Panc1 (cell line): Measurements from ENCODE around the gene GRM4. TPM values are rescaled to one million over a fixed set of nuclear protein-coding genes. Genes with fewer than 3 reads are reported as not detected.

Experiments
- ATAC-seq: fragments of 200-7000 bp; cut with Tn5 transposase; 2 replicates; pipeline ENCODE4 v1.9.1; 2020; ENCODE audit warnings: mild to moderate bottlenecking, moderate library complexity
- BruUV-seq: library from RNA; stranded (reverse); fragments of 400-500 nt; replicated peaks from 2 replicates; lab custom pipeline; 2021; lab: Mats Ljungman, UMichigan
- CTCF ChIA-PET: fragments of 300-600 bp; sonication (Branson Sonifier 250); formaldehyde crosslinking; loops from one replicate; lab custom pipeline; 2022; ENCODE audit warnings: antibody characterized with exemption; lab: Charles Lee
- POLR2A ChIA-PET: fragments of 300-600 bp; sonication (Branson Sonifier 250); formaldehyde crosslinking; loops from one replicate; lab custom pipeline; 2022; ENCODE audit warnings: antibody characterized with exemption; lab: Charles Lee
- DNase-seq: peaks from one replicate; pipeline ENCODE4 v3.0.0-alpha.2; 2010; ENCODE audit warnings: low read depth, low spot score
- H3K27ac ChIP-seq: 2 replicates; pipeline ENCODE4 v1.5.1; 2011; ENCODE audit warnings: mild to moderate bottlenecking, low read length, inconsistent platforms
- H3K27me3 ChIP-seq: fragments of 200-500 bp; sonication (Bioruptor generic); 2 replicates; pipeline ENCODE4 v1.6.0; 2014; ENCODE audit warnings: low read length, inconsistent platforms; ENCODE audit not compliant: control insufficient read depth, insufficient read depth
- H3K36me3 ChIP-seq: fragments of 200-500 bp; sonication (Bioruptor generic); 2 replicates; pipeline ENCODE4 v1.5.1; 2014; ENCODE audit warnings: inconsistent platforms, mild to moderate bottlenecking, low read length, moderate library complexity; ENCODE audit not compliant: control insufficient read depth, insufficient read depth
- H3K4me1 ChIP-seq: 2 replicates; pipeline ENCODE4 v1.5.1; 2011; ENCODE audit warnings: inconsistent platforms, mild to moderate bottlenecking, low read length, moderate library complexity; ENCODE audit not compliant: control insufficient read depth, insufficient read depth
- H3K4me3 ChIP-seq, 2 experiments: 2 replicates each; pipeline ENCODE4 v1.5.1; 2011 to 2012; ENCODE audit warnings: low read depth in 2 of 2, low read length in 2 of 2, mild to moderate bottlenecking in 2 of 2, inconsistent platforms in 1 of 2, moderate library complexity in 1 of 2
- H3K9me3 ChIP-seq: fragments of 200-500 bp; sonication (Bioruptor generic); 2 replicates; pipeline ENCODE4 v1.5.1; 2014; ENCODE audit warnings: low read depth, mild to moderate bottlenecking, inconsistent platforms, low read length, moderate library complexity; ENCODE audit not compliant: control insufficient read depth, insufficient read depth
- POLR2AphosphoS5 ChIP-seq: IDR thresholded peaks from 2 replicates; pipeline ENCODE4 v1.6.1; 2012; ENCODE audit warnings: mild to moderate bottlenecking, low read depth, low read length, moderate library complexity
- SIN3A ChIP-seq: IDR thresholded peaks from 2 replicates; pipeline ENCODE4 v1.6.1; 2012; ENCODE audit warnings: low read depth, mild to moderate bottlenecking, low read length, moderate library complexity, borderline replicate concordance; ENCODE audit not compliant: insufficient read depth
- TCF7L2 ChIP-seq: IDR thresholded peaks from 2 replicates; pipeline ENCODE4 v1.6.1; 2011; ENCODE audit warnings: mild to moderate bottlenecking, low read depth, low read length, inconsistent platforms
- in situ Hi-C: cut with HindIII; loops from 2 replicates; pipeline ENCODE4 v1.10.0; 2016; ENCODE audit warnings: low sequenced_read_pairs, low pct_unique_long_range_greater_than_20kb
- intact Hi-C: fragments of 100-400 bp; cut with micrococcal nuclease; formaldehyde crosslinking; loops from one replicate; pipeline ENCODE4 v1.10.0; 2022; ENCODE audit not compliant: unreplicated experiment
- total RNA-seq: library from RNA; stranded (reverse); gene quantifications from one replicate; pipeline ENCODE4 v1.2.1, GENCODE V29; 2021; ENCODE audit not compliant: unreplicated experiment
- TF ChIP-seq, protein P1 (sequence below), 2 experiments: IDR thresholded peaks; 2 replicates each; pipeline ENCODE4 v1.6.1; 2011 to 2012; ENCODE audit warnings: low read depth in 2 of 2, control low read depth in 1 of 2, low read length in 1 of 2, mild to moderate bottlenecking in 1 of 2, moderate library complexity in 1 of 2; ENCODE audit not compliant: insufficient read depth in 1 of 2
- TF ChIP-seq, protein P2 (sequence below): fragments of 450-650 bp; IDR thresholded peaks from 2 replicates; pipeline ENCODE4 v1.5.1; 2017; ENCODE audit warnings: mild to moderate bottlenecking

The GRM4 gene
- total RNA-seq, 1 experiment from 2014 or later = 1.3 TPM

DNA sequence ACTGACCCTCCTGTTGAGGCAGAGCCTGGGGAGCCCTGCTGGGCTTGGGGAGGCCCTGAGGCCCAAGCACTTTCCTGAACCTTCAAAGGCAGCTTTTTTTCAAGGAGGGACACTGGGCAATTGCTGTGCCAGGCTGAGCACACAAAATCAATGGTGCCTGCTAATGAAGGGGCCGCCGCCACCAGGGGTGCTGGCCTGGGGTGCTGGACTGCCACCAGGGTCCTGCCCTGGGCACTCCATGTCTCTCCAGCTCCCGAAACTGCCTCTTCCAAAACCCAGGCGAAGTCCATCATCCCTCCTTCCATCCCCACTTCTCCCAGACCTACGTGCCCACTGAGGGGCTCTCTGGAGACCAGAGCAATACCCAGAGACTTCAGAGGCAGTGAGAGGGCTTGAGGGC is 145.6 kb downstream of the GRM4 start:
- TF ChIP-seq, protein P1, sequence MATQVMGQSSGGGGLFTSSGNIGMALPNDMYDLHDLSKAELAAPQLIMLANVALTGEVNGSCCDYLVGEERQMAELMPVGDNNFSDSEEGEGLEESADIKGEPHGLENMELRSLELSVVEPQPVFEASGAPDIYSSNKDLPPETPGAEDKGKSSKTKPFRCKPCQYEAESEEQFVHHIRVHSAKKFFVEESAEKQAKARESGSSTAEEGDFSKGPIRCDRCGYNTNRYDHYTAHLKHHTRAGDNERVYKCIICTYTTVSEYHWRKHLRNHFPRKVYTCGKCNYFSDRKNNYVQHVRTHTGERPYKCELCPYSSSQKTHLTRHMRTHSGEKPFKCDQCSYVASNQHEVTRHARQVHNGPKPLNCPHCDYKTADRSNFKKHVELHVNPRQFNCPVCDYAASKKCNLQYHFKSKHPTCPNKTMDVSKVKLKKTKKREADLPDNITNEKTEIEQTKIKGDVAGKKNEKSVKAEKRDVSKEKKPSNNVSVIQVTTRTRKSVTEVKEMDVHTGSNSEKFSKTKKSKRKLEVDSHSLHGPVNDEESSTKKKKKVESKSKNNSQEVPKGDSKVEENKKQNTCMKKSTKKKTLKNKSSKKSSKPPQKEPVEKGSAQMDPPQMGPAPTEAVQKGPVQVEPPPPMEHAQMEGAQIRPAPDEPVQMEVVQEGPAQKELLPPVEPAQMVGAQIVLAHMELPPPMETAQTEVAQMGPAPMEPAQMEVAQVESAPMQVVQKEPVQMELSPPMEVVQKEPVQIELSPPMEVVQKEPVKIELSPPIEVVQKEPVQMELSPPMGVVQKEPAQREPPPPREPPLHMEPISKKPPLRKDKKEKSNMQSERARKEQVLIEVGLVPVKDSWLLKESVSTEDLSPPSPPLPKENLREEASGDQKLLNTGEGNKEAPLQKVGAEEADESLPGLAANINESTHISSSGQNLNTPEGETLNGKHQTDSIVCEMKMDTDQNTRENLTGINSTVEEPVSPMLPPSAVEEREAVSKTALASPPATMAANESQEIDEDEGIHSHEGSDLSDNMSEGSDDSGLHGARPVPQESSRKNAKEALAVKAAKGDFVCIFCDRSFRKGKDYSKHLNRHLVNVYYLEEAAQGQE (IDR thresholded peaks at IDR 0.05; ENCODE audit: insufficient read depth in 1 of 2, low read depth in 2 of 2, low read length in 1 of 2) = no peak
- TF ChIP-seq, protein P2, sequence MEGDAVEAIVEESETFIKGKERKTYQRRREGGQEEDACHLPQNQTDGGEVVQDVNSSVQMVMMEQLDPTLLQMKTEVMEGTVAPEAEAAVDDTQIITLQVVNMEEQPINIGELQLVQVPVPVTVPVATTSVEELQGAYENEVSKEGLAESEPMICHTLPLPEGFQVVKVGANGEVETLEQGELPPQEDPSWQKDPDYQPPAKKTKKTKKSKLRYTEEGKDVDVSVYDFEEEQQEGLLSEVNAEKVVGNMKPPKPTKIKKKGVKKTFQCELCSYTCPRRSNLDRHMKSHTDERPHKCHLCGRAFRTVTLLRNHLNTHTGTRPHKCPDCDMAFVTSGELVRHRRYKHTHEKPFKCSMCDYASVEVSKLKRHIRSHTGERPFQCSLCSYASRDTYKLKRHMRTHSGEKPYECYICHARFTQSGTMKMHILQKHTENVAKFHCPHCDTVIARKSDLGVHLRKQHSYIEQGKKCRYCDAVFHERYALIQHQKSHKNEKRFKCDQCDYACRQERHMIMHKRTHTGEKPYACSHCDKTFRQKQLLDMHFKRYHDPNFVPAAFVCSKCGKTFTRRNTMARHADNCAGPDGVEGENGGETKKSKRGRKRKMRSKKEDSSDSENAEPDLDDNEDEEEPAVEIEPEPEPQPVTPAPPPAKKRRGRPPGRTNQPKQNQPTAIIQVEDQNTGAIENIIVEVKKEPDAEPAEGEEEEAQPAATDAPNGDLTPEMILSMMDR = no peak
- TF ChIP-seq SIN3A = no peak
- TF ChIP-seq POLR2AphosphoS5 = no peak
- TF ChIP-seq TCF7L2 = no peak
- POLR2A ChIA-PET = no interaction called here
- no peaks in the 10 kb centered on the region for H3K27me3 ChIP-seq
- no peaks in the 10 kb centered on the region for H3K4me1 ChIP-seq
- no peak for DNase-seq
- no peak for ATAC-seq
- CTCF ChIA-PET = no interaction called here
- in situ Hi-C loops = no loop called here
- H3K36me3 ChIP-seq = no peaks in the 10 kb centered on the region
- peaks cover 4% of the 10 kb centered on the region; the same call in 1 of the 2 replicates for H3K9me3 ChIP-seq
- intact Hi-C loops = no loop called here
- no peak overlapping the region for H3K4me3 ChIP-seq
- no TSS peak for BruUV-seq
- H3K27ac ChIP-seq = no peak overlapping the region

DNA sequence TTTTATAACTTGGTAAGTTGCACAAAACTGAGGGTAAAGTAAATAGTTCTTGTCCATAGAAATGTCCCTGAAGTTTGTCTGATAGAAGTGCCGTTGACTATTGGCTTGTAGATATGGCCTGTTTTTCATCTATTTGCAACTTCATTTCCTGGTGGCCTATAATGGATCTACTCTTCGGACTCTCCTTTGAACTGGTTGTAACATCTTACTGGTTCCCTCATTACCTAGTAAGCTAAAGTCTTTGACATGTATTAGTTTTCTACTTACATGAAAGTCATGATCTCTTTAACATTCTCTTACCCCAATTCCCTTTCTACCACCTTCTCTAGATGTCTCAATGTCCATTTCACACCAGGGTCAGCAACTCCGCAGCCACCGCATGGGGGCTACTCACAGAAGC is 146.3 kb downstream of the GRM4 start:
- ChIA-PET POLR2A (no interaction called here), CTCF (no interaction called here)
- TF ChIP-seq SIN3A (no peak), POLR2AphosphoS5 (no peak)
- TF ChIP-seq, protein P1 (IDR thresholded peaks at IDR 0.05; ENCODE audit: insufficient read depth in 1 of 2, low read depth in 2 of 2, low read length in 1 of 2) = no peak
- TF ChIP-seq, protein P2 = no peak
- no peaks in the 10 kb centered on the region for H3K36me3 ChIP-seq
- no peaks in the 10 kb centered on the region for H3K4me1 ChIP-seq
- DNase-seq (no peak), ATAC-seq (no peak)
- H3K27me3 ChIP-seq = no peaks in the 10 kb centered on the region
- BruUV-seq = no TSS peak
- H3K4me3 ChIP-seq = no peak overlapping the region
- intact Hi-C loops (no loop called here), in situ Hi-C loops (no loop called here)
- peaks cover 4% of the 10 kb centered on the region; the same call in 1 of the 2 replicates for H3K9me3 ChIP-seq
- no peak overlapping the region for H3K27ac ChIP-seq
